ENCODE measurements around the gene NPHP4. TPM values are rescaled to one million over a fixed set of nuclear protein-coding genes. Genes with fewer than 3 reads are reported as not detected.

Gene NPHP4
- total RNA-seq, 4 donors from 2014 or later = 13.7 to 29.3 (median 18.6) TPM

GRCh38 chr1:5944843-5945167, 47.4 kb downstream of the NPHP4 start:
- ATAC-seq (ENCODE audit: low FRiP score) (no peak), DNase-seq (ENCODE audit: low spot score) (no peak)
- TF ChIP-seq, protein P1, sequence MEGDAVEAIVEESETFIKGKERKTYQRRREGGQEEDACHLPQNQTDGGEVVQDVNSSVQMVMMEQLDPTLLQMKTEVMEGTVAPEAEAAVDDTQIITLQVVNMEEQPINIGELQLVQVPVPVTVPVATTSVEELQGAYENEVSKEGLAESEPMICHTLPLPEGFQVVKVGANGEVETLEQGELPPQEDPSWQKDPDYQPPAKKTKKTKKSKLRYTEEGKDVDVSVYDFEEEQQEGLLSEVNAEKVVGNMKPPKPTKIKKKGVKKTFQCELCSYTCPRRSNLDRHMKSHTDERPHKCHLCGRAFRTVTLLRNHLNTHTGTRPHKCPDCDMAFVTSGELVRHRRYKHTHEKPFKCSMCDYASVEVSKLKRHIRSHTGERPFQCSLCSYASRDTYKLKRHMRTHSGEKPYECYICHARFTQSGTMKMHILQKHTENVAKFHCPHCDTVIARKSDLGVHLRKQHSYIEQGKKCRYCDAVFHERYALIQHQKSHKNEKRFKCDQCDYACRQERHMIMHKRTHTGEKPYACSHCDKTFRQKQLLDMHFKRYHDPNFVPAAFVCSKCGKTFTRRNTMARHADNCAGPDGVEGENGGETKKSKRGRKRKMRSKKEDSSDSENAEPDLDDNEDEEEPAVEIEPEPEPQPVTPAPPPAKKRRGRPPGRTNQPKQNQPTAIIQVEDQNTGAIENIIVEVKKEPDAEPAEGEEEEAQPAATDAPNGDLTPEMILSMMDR (IDR thresholded peaks at IDR 0.05) = no peak

DNA sequence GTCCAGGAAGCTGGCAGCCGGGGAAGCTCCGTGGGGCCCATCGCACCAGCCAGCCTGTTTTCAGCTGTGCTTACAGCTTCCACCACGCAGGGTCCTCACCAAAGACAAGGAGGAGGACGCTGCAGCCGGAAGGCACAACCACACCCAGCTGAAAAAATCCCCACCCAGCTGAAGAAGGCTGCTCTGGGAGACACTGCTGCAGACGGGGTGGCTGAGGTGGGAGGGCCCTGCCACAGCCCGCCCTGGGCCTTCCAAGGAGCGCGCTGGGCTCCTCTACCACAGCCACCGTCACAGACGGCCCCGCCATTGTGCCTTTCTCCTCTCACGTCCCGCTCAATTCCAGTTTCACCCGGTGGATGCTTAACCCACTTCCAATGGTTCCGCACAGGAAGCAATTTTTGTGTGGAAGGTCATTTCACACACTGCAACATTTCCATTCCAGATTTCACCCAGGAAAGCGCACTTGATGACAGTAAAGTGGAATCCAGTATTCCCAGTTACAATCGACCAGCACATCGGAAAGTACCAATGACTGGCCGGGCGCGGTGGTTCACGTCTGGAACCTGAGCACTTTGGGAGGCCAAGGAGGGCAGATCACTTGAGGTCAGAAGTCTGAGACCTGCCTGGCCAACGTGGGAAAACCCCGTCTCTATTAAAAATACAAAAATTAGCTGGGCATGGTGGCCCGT, 47.9 kb downstream of the NPHP4 start:
- ATAC-seq (ENCODE audit: low FRiP score) (no peak), DNase-seq (ENCODE audit: low spot score) (no peak)
- TF ChIP-seq, protein P1 (IDR thresholded peaks at IDR 0.05) = no peak

DNA sequence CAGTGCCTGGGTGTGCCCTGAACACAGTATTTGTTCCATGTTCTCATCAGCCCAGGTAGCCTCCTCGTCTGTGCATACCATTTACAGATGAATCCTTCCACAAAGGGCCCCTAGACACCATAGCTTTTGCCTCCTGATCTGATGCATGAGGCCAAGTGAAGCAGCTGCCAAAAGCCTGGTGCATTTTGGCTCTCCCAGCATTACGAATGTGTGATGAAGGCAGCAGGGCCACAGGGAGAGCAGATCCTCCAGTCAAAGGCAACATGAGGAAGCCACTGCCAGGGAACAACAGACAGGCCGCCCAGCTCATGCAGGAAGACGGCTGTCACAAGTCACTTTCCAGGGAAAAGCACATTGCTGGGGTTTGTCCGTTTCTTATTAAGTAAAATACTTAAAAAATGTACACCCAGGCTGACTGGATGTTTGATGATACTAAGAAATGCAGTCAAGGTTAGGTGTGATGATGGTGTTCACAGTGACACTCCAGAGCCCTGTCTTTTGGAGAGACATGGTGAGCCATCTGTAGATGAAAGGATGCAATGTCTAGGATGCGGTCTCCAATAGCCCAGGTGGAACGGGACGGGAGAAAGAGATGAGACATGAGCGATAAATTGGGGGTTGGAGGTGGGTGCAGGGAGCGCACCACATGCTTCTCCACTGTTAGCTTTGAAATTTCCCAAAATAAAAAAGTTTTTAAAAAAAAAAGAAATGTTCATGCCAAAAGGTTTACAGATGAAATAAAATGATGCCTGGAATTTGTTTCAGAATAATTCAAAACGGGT, 48.7 kb downstream of the NPHP4 start:
- ATAC-seq (ENCODE audit: low FRiP score) (no peak), DNase-seq (ENCODE audit: low spot score) (no peak)
- TF ChIP-seq, protein P1 (IDR thresholded peaks at IDR 0.05) = no peak

DNA sequence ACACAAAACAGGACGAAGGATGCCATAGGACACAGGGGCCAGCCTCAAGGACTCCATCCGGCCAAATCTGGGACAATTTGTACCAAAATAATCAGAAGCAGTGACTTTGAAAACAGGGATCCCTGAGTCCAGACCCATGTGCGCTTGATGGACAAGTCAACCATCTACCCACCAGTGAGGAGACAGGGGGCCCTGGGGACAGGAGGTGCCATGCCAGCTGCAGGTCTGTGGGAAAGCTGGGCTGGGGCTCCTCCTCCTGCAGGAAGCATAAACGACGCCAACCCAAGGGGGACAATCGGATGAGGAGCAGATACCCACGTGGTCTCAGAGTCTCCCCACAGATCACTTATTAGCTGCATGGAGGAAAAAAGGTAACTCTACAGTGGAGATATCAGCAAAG, 50.6 kb downstream of the NPHP4 start:
- ATAC-seq (ENCODE audit: low FRiP score) (no peak), DNase-seq (ENCODE audit: low spot score) (no peak)
- TF ChIP-seq, protein P1 (IDR thresholded peaks at IDR 0.05) = no peak

- ATAC-seq (ENCODE audit: low FRiP score) = no peak
- TF ChIP-seq, protein P1 (IDR thresholded peaks at IDR 0.05) = no peak
- no peak for DNase-seq (ENCODE audit: low spot score)
These were observed 51.4 kb downstream of the NPHP4 start for GRCh38 chr1:5940723-5941407.

- TF ChIP-seq, protein P1 (IDR thresholded peaks at IDR 0.05) = no peak
- DNase-seq (ENCODE audit: low spot score) (no peak), ATAC-seq (ENCODE audit: low FRiP score) (no peak)
These were observed 52.7 kb downstream of the NPHP4 start for GRCh38 chr1:5939271-5940170.

All from omental fat pad (tissue), 4 donors.